Posterior cingulate gyrus (tissue), 11 donors: Measurements from ENCODE around the gene EGR2.

ENCODE experiments used
- DNase-seq, 10 donors: peaks; one replicate each; pipeline versions ENCODE4 v3.0.0 to v3.0.0-alpha.2; 2020 to 2021; ENCODE audit warnings: mixed read lengths in 3 of 10
- intact Hi-C: fragments of 100-400 bp; cut with DNase I; formaldehyde crosslinking; loops from one replicate; pipeline ENCODE4 v1.15.1; 2023

The EGR2 gene

GRCh38 chr10:62816331-62817120 lies at the start of gene EGR2:
TSS of gene EGR2 (minus strand) at chr10:62816366. CDS start at chr10:62816029, 337 bp downstream.
- intact Hi-C loops, result loop anchor here (5.0 to 10.0 kb wide), 4 partner anchors 152 to 374 kb away; no protein-coding TSS in a partner anchor
- DNase-seq, result peak; percentile 84 to 98 (median 90)

DNA sequence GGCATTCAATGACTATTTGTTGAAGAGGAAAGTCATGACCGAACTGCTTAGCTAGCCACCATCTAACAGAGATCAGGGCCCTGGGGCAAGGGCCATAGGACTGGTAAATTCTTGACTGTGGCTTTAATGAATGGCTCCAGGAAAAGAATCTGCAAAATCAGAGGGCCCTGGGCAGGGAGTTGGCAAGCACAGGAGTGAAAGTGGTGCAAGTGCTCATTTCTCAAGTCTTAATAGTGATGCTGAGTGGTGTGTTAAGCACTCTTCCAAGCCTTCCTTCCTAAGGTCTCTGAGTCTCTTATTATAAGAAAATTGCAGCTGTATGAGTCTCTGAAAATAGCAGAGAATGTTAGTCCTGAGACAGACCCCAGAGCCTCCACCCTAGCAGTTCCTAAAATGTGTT lies 46.3 kb upstream of the EGR2 start:
- intact Hi-C loops, result no loop called here

GRCh38 chr10:62861507-62861906 lies 45.3 kb upstream of the EGR2 start:
- DNase-seq, result peak in 1 of 10 donors; percentile 52
- intact Hi-C loops, result no loop called here

More for the DNA sequence above, 46.3 kb upstream of the EGR2 start:
- DNase-seq, result no peak

DNA sequence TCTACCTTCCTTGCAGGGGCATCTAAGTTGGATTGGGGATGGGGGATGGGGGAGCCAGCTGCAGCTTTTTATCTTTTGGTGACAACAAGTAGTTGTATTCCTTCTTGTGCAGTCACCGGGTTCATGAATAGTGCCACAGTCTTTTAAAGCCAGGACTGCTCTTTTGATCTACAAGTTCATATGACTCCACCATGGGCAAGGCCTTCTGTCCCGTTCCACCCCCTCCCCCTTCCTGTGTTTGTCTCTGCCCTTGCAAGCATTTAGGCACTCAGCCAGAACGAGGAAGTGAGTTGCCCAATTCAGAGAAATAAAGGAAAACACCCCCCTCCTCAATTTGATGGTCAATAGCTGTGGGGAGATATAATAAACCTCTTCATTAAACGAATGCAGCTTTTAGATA lies 44.8 kb upstream of the EGR2 start:
- intact Hi-C loops, result no loop called here

GRCh38 chr10:62858364-62858763 lies 42.2 kb upstream of the EGR2 start:
- intact Hi-C loops, result no loop called here
- peak in 1 of 10 donors; percentile 71 for DNase-seq

More for the DNA sequence above, 44.8 kb upstream of the EGR2 start:
- DNase-seq, result no peak

- intact Hi-C loops, result no loop called here
These were observed 39.9 kb upstream of the EGR2 start for GRCh38 chr10:62856021-62856420.

DNA sequence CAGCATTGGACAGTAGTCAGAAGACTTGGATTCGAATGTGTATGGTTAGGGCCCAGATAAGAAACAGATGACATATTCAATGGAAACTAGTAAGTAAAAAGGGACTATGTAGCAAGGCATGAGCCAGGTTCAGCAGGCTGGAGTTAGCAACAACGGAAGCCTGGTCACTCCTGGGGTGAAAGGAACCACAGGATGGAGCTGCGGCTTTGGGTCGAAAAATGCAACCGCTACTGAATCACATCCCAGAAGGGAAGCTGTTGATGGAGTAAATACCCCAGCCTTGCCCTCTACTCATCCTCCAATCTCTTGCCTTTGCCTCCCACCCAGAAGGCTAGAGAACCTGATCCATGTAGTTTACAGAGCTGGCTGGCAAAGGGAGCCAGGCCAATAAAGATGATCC lies 37.5 kb upstream of the EGR2 start:
- DNase-seq, result no peak
- intact Hi-C loops, result no loop called here

More at GRCh38 chr10:62856021-62856420, 39.9 kb upstream of the EGR2 start:
- no peak for DNase-seq

DNA sequence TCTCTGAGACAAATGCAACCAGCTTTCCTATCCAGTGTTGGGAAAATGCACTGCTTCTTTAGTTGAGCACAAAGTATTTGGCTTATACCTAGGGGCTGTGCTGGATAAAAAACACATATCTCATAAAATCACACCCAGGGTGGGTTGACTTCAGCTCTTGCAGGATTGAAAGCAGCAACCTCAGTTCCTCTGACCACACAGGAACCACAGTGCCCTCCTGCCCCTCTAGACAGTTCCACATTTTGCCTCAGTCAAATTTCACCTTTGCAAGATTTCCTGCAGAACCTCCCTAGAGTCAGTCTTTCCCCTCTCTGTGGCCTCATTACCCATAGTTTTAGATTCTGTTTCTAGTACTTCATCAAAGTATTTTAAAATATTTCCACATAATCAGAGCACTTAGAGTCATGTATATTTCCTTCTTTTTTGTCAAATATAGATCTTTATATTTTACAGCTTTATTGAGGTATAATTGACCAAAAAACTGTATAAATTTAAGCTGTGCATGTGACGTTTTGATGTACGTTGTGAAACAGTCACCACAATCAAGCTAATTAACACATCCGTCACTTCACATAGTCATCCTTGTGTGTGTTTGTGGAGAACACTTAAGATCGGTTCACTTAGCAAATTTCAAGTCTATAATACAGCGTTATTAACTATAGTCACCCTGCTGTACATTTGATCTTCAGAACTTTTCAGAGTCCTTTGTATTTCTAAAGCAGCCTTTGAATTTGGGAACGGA lies 37.0 kb upstream of the EGR2 start:
- DNase-seq, result no peak
- intact Hi-C loops, result no loop called here

GRCh38 chr10:62851442-62851841 lies 35.3 kb upstream of the EGR2 start:
- no peak for DNase-seq
- intact Hi-C loops, result no loop called here

DNA sequence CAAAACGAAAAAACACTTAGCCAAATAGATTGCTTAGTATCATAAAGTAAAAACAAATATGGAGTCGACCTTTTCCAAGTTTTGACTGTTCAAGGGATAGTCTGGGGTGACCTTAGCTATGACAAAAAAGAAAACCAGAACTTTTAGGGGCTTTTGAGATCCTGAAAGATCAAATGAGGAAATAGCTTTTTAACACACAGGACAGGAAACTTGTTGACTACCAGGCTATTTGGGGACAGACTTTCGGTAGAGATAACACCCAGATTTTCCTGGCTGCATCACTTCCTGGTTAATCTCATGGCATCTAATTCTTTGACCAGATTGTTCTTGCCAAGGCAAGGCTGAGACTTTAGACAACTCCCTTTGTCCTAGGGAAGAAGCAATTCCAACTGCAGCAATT lies 34.5 kb upstream of the EGR2 start:
- no peak for DNase-seq

DNA sequence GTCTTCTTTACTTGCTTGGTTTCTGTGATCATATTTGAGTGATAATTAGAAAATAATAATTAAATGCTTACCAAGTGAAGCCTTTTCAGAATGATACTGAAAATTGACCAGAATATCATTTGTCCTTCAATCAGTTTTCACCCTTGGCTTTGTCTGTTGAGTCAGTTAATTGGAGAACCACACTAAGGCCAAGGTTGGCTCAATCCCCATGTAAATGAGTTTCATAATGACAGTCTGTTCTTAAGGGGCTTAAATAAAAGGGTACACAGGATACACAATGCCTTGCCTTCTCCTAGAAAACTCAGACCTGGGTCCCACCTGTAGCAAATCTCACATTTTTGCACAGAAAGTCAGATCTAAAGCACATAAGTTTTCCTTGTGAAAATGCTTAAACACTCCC lies 31.3 kb upstream of the EGR2 start:
- intact Hi-C loops, result no loop called here
- DNase-seq, result no peak

More for the DNA sequence above, 34.5 kb upstream of the EGR2 start:
- intact Hi-C loops, result no loop called here

- DNase-seq, result no peak
- intact Hi-C loops, result no loop called here
These were observed 28.3 kb upstream of the EGR2 start for GRCh38 chr10:62844280-62845011.

DNA sequence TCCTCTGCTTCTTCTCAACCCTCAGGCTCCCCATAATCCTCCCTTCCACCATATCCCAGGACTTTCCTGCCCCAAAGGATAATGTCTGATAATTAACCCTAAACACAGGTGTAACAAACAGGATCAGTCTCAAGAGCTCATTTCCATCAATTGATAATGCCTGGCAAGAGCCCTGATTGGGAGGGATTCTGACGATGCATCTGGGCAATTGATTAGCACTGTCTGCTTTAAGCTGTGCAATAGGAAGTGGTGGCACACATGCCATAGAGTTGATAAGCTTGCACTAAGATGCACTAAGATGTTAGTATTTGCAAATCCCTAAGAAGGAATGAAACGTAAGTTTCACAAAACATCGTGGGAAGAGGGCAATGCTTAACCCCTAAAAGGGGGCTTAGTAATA lies 27.4 kb upstream of the EGR2 start:
- DNase-seq, result no peak
- intact Hi-C loops, result no loop called here

GRCh38 chr10:62842983-62843382 lies 26.8 kb upstream of the EGR2 start:
- DNase-seq, result no peak
- intact Hi-C loops, result no loop called here

DNA sequence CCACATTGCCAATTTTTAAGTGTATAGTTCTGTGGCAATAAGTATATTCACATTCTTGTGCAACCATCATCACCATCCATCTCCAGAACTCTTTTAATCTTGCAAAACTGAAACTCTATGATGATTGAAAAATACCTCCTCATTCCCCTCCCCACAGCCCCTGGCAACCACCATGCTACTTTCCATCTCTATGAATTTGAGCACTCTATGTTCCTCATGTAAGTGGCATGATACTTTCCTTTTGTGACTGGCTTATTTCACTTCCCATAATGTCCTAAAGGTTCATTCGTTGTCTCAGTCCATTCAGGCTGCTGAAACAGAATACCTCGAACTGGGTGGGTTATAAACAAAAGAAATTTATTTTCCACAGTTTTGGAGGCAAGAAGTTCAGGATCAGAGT lies 23.4 kb upstream of the EGR2 start:
- intact Hi-C loops, result no loop called here
- no peak for DNase-seq

DNA sequence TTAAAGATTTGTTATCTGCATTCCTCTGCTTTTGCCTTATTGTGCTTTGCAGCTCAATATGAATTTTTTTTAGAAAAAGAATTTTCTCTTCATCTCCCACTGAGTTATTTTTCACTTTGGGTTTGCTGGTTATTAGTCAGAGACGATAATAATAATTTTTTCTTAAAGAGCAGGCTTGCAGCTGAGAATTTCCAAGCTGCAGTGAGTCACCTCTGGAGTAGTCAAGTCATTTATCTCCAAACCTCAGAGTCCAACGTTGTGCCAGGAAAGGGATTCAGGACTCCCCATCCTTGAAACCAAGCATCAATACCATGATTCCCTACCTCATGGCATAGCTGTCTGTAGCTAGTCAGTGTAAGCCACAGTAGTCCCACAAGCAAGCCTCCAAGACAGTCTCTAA lies 15.2 kb upstream of the EGR2 start:
- intact Hi-C loops, result no loop called here
- DNase-seq, result no peak

DNA sequence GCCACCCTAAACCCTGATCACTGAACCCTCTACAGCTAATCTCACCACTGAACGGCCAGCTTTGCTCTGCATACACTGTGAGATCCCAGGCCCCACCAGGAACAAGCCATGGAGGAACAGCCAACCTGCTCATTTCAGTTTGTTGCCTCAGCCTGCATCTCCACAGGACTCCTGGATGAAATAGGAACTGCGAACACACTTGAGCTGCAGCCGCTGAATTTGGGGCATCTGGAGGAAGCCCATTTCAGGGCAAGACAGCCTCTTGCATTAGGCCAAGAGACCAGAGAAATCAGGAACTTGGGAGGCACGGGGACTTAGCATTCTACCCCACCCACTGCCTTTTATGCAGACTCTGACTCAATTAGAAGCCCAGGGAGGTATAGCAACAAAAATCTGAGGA lies 14.5 kb upstream of the EGR2 start:
- DNase-seq, result peak in 1 of 10 donors; percentile 57
- intact Hi-C loops, result no loop called here

DNA sequence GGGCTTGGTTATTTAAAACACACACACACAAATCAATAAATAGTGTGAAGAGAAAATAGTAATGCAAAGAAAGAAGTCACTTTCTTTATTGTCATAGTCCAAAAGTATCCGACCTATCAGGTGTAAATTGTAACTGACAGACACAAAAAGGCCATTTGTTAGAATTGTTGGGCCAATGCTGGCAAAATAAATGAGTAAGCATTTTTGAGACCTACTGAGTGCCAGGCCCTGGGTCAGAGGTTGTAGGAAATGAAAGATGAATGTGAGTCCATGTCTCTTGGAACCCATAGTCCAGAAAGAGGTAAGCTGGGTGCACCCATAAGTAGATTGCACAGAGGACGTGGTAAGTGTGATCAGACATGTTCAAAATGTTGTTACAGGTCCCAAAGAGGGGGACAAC lies 13.5 kb upstream of the EGR2 start:
- intact Hi-C loops, result no loop called here
- DNase-seq, result no peak

DNA sequence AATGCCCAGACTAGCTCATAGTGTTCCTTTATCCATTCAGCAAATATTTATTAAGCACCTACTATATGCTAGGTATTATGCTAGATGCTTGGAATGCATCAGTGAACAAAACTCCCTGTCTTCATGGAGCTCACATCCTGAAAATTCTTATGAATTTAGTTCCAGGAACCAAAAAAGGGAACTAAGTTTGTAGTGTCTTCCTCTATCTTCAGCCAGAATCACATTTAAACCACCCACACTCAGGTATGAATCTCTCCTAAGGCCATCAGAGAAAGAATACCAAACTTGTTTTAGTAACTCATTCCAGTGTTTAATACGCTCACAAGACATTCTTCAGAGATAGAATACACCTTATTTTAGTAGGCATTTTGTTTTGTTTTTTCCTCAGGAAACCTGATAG lies 10.1 kb upstream of the EGR2 start:
- DNase-seq, result no peak
- intact Hi-C loops, result no loop called here

DNA sequence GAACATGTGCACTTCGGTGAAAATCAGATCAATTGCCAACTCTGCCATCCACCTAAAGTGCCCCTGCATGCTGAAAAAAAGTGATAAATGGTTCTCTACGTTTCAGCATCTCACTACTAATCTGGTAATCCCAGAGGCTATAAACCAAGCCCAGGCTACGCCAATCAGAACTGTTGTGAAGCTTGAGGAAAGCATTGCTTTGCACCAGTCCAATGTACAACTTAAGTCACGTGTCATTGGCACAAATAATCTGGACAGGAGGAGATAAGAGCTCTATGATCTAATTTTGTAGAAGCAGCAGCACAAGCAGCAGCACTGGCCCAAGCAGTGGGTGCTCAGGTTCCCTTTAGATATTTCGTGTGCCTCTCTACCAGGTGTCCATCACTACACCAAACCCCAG lies 4.4 kb upstream of the EGR2 start:
- DNase-seq, result no peak
- intact Hi-C loops, result no loop called here
